Endodermal cell (in vitro differentiated cells): Measurements from ENCODE around the gene LAMC2. TPM values are rescaled to one million over a fixed set of nuclear protein-coding genes. Genes with fewer than 3 reads are reported as not detected.
"Not testable (repeated sequence)": the region's sequence is repeated elsewhere in the genome, so short reads cannot be mapped to it uniquely, and the experiment has no call there.

ENCODE experiments used
- DNase-seq: peaks from one replicate; pipeline ENCODE4 v3.0.0-alpha.2; 2017
- H3K27ac ChIP-seq: 2 replicates; pipeline ENCODE4 v1.5.1; 2013; ENCODE audit warnings: mild to moderate bottlenecking, low read depth, low read length, moderate library complexity
- H3K27me3 ChIP-seq: 2 replicates; pipeline ENCODE4 v1.6.1; 2013; ENCODE audit warnings: mild to moderate bottlenecking, low read length, moderate library complexity; ENCODE audit not compliant: insufficient read depth, control insufficient read depth, poor library complexity, severe bottlenecking
- H3K36me3 ChIP-seq: 2 replicates; pipeline ENCODE4 v1.7.0; 2013; ENCODE audit warnings: mild to moderate bottlenecking, low read length, moderate library complexity; ENCODE audit not compliant: control insufficient read depth, insufficient read depth
- H3K4me1 ChIP-seq: one replicate; pipeline ENCODE4 v1.7.0; 2013; ENCODE audit warnings: low read length; ENCODE audit not compliant: control insufficient read depth, insufficient read depth
- H3K4me3 ChIP-seq: 2 replicates; pipeline ENCODE4 v1.5.1; 2013; ENCODE audit warnings: mild to moderate bottlenecking, low read length, moderate library complexity
- H3K9ac ChIP-seq: 2 replicates; pipeline ENCODE4 v1.6.1; 2013; ENCODE audit warnings: mild to moderate bottlenecking, low read length, moderate library complexity; ENCODE audit not compliant: poor library complexity, severe bottlenecking; ENCODE audit errors: extremely low read depth
- H3K9me3 ChIP-seq: 2 replicates; pipeline ENCODE4 v1.6.1; 2013; ENCODE audit warnings: mild to moderate bottlenecking, low read length, moderate library complexity; ENCODE audit not compliant: control insufficient read depth
- H3K27ac Mint-ChIP-seq: 2 replicates; pipeline ENCODE4 v1.8.0; 2020; ENCODE audit warnings: mixed read lengths
- H3K27me3 Mint-ChIP-seq: 2 replicates; pipeline ENCODE4 v1.8.0; 2021; ENCODE audit warnings: mild to moderate bottlenecking, mixed read lengths; ENCODE audit not compliant: insufficient read depth
- H3K36me3 Mint-ChIP-seq: 2 replicates; pipeline ENCODE4 v1.8.0; 2020; ENCODE audit warnings: low read depth, mixed read lengths
- H3K4me1 Mint-ChIP-seq: 2 replicates; pipeline ENCODE4 v1.8.0; 2020; ENCODE audit warnings: mixed read lengths
- H3K4me3 Mint-ChIP-seq: 2 replicates; pipeline ENCODE4 v1.8.0; 2020; ENCODE audit warnings: mild to moderate bottlenecking, moderate library complexity, mixed read lengths
- H3K9me3 Mint-ChIP-seq: 2 replicates; pipeline ENCODE4 v1.8.0; 2020; ENCODE audit warnings: mild to moderate bottlenecking, mixed read lengths
- WGBS, 2 experiments: methylation state at CpG; one replicate each; pipeline versions ENCODE4 v1.1.5 to v1.1.7; 2013; ENCODE audit warnings: missing lambda C conversion rate in 2 of 2, mixed read lengths in 1 of 2; ENCODE audit not compliant: insufficient coverage in 1 of 2, insufficient read length in 1 of 2; 5-methylcytosine and 5-hydroxymethylcytosine counted together
- total RNA-seq, 2 donors: library from RNA; stranded (reverse); fragmentation: NEBNext Ultra II Directional in 1 of 2; extraction: Animal tissue kit (Norgen Biotek cat#: 25700) in 1 of 2; gene quantifications; 2 replicates in 1 of 2; 3 replicates in 1 of 2; pipeline ENCODE4 v1.2.1, GENCODE V29; 2021
- TF ChIP-seq, protein P1 (sequence below): fragments of 200-600 bp; sonication (generic); conservative IDR thresholded peaks from 2 replicates; pipeline ENCODE4 v1.5.0; 2021; ENCODE audit warnings: antibody characterized with exemption, mild to moderate bottlenecking

LAMC2 gene
- total RNA-seq, 2 donors from 2014 or later = 2.8 to 4.8 TPM

- Mint-ChIP-seq H3K9me3 (no peaks in the 10 kb centered on the region), H3K27me3 (peaks cover 78% of the 10 kb centered on the region), H3K36me3 (no peaks in the 10 kb centered on the region), H3K4me1 (peaks cover 21% of the 10 kb centered on the region), H3K4me3 (no peak overlapping the region), H3K27ac (no peak overlapping the region)
- Histone ChIP-seq H3K4me3 (no peak overlapping the region), H3K27ac (no peak overlapping the region), H3K9me3 (no peaks in the 10 kb centered on the region), H3K9ac (no peak overlapping the region), H3K27me3 (peaks cover 83% of the 10 kb centered on the region), H3K36me3 (no peaks in the 10 kb centered on the region), H3K4me1 (peaks cover 6% of the 10 kb centered on the region)
- 91 to 100% methylated on average over 4 to 8 of the region's 8 CpGs for WGBS, 2 experiments
- TF ChIP-seq, protein P1, sequence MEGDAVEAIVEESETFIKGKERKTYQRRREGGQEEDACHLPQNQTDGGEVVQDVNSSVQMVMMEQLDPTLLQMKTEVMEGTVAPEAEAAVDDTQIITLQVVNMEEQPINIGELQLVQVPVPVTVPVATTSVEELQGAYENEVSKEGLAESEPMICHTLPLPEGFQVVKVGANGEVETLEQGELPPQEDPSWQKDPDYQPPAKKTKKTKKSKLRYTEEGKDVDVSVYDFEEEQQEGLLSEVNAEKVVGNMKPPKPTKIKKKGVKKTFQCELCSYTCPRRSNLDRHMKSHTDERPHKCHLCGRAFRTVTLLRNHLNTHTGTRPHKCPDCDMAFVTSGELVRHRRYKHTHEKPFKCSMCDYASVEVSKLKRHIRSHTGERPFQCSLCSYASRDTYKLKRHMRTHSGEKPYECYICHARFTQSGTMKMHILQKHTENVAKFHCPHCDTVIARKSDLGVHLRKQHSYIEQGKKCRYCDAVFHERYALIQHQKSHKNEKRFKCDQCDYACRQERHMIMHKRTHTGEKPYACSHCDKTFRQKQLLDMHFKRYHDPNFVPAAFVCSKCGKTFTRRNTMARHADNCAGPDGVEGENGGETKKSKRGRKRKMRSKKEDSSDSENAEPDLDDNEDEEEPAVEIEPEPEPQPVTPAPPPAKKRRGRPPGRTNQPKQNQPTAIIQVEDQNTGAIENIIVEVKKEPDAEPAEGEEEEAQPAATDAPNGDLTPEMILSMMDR = no peak
- DNase-seq = no peak
These were observed 53.9 kb downstream of the LAMC2 start for GRCh38 chr1:183239793-183240525.

DNA sequence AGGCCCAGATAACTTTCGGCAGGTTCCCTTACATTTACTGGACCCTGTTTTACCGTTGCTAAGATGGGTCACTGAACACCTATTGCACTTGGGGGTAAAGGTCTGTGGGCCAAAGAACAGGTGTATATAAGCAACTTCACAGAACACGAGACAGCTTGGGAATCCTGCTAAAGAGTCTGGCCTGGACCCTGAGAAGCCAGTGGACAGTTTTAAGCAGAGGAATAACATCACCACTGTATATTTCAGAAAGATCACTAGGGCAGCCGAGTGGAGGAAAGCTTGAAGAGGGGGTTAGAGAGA is 54.4 kb downstream of the LAMC2 start:
- TF ChIP-seq, protein P1 = no peak
- peaks cover 1% of the 10 kb centered on the region for H3K4me1 ChIP-seq
- H3K4me3 ChIP-seq = no peak overlapping the region
- H3K27me3 ChIP-seq = peaks cover 88% of the 10 kb centered on the region
- H3K9ac ChIP-seq = no peak overlapping the region
- 86 to 87% methylated on average over 4 of the region's 4 CpGs for WGBS, 2 experiments
- H3K36me3 ChIP-seq = no peaks in the 10 kb centered on the region
- Mint-ChIP-seq H3K9me3 (no peaks in the 10 kb centered on the region), H3K4me1 (peaks cover 16% of the 10 kb centered on the region), H3K27me3 (peaks cover 83% of the 10 kb centered on the region), H3K4me3 (no peak overlapping the region), H3K36me3 (no peaks in the 10 kb centered on the region), H3K27ac (no peak overlapping the region)
- no peak for DNase-seq
- no peak overlapping the region for H3K27ac ChIP-seq
- H3K9me3 ChIP-seq = no peaks in the 10 kb centered on the region

DNA sequence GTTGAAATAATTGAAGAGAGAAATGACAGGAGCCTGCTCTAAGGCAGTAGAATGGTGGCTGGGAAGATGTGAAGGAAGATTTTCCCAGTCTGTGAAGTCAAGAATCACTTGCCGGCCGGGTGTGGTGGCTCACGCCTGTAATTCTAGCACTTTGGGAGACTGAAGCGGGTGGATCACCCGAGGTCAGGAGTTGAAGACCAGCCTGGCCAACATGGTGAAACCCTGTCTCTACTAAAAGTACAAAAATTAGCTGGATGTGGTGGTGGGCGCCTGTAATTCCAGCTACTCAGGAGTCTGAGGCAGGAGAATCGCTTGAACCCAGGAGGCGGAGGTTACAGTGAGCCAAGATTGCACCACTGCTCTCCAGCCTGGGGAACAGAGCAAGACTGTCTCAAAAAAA is 54.8 kb downstream of the LAMC2 start:
- not testable (repeated sequence) for H3K9me3 Mint-ChIP-seq, DNase-seq, H3K9ac ChIP-seq, H3K4me3 ChIP-seq, H3K9me3 ChIP-seq, H3K27ac ChIP-seq, H3K36me3 Mint-ChIP-seq, H3K36me3 ChIP-seq, H3K4me1 ChIP-seq, H3K27ac Mint-ChIP-seq, H3K4me3 Mint-ChIP-seq
- H3K27me3 Mint-ChIP-seq = peaks cover 87% of the 10 kb centered on the region
- peaks cover 12% of the 10 kb centered on the region for H3K4me1 Mint-ChIP-seq
- WGBS, 2 experiments = 92 to 94% methylated on average over 8 of the region's 8 CpGs
- H3K27me3 ChIP-seq = peaks cover 92% of the 10 kb centered on the region

DNA sequence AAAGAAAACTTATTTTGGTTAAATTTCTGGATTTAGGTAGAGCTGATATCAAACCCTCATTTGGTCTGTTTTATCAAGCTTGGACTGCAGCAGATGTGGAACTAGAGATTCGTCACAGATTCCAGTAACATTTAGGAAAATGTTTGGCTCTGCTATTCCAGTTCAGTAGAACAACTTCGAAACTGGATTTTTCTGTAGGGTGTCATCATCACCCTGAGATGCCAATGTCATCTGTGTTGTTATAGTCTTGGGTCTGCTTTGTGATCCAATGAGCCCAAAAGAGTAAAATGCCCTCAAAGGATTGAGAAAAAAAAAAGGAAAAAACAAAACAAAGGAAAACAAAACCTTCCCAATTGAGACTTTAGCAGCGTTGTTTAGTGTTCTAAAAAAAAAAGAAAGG is 55.4 kb downstream of the LAMC2 start:
- no peak overlapping the region for H3K27ac Mint-ChIP-seq
- H3K4me3 Mint-ChIP-seq = no peak overlapping the region
- H3K9ac ChIP-seq = no peak overlapping the region
- DNase-seq = no peak
- no peak overlapping the region for H3K4me3 ChIP-seq
- no peaks in the 10 kb centered on the region for H3K4me1 ChIP-seq
- no peaks in the 10 kb centered on the region for H3K9me3 Mint-ChIP-seq
- H3K27me3 Mint-ChIP-seq = peaks cover 93% of the 10 kb centered on the region
- H3K9me3 ChIP-seq = no peaks in the 10 kb centered on the region
- H3K27ac ChIP-seq = no peak overlapping the region
- peaks cover 8% of the 10 kb centered on the region for H3K4me1 Mint-ChIP-seq
- WGBS, 2 experiments = 92% methylated on average over 3 of the region's 3 CpGs
- no peaks in the 10 kb centered on the region for H3K36me3 ChIP-seq
- peaks cover 98% of the 10 kb centered on the region for H3K27me3 ChIP-seq
- no peaks in the 10 kb centered on the region for H3K36me3 Mint-ChIP-seq
- TF ChIP-seq, protein P1 = no peak
